ENCODE data around the gene CEP350. TPM values are rescaled to one million over a fixed set of nuclear protein-coding genes. Genes with fewer than 3 reads are reported as not detected.

CEP350 gene
- total RNA-seq, 1 experiment from 2014 or later, result 27.6 TPM

DNA sequence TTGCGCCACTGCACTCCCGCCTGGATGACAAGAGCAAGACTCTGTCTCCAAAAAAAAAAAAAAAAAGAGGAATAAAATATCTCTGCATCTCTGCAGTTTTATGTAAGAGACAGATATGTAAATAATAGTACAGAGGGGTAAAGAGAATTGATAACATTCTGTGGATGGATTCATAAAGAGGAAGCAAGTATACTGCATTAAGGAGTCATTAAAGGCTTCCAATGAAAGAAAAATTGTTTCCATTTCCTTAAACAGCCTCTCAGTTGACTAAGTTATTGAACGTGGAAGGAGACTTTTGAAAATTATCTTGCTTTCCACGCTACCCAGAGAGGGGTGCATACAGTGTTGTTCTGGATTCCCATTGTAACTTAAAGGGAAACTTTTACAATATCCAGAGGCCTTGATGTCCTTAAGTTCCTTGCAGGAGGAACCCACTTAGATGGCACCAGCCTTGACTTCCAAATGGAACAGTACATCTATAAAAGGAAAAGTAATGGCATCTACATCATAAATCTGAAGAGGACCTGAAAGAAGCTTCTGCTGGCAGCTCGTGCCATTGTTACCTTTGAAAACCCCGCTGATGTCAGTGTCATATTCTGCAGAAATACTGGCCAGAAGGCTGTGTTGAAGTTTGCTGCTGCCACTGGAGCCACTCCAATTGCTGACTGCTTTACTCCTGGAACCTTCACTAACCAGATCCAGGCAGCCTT is 13.8 kb downstream of the CEP350 start:
- H2AFZ ChIP-seq (ENCODE audit: low read depth, low read length, poor library complexity, severe bottlenecking), result no peak overlapping the region
- no peak overlapping the region for H3K4me2 ChIP-seq (ENCODE audit: low read length)
- POLR2A ChIA-PET, result no interaction called here
- H3K9ac ChIP-seq (ENCODE audit: low read length), result no peak overlapping the region
- no TSS peak for BruUV-seq (replicated peaks)
- H3K27ac ChIP-seq (ENCODE audit: low read depth, low read length), result no peak overlapping the region
- no peaks in the 10 kb centered on the region for H3K36me3 ChIP-seq (ENCODE audit: control insufficient read depth in 1 of 2, insufficient read depth in 2 of 2, low read length in 2 of 2)
- no peaks in the 10 kb centered on the region for H3K4me1 ChIP-seq (ENCODE audit: control insufficient read depth in 1 of 2, insufficient read depth in 2 of 2, low read length in 2 of 2)
- intact Hi-C loops (cut with micrococcal nuclease), result no loop called here
- H3K27me3 ChIP-seq (ENCODE audit: insufficient read depth, low read length), result no peaks in the 10 kb centered on the region
- H3K9me2 ChIP-seq (ENCODE audit: insufficient read depth), result no peaks in the 10 kb centered on the region
- H4K20me1 ChIP-seq (ENCODE audit: insufficient read depth), result no peaks in the 10 kb centered on the region
- TF ChIP-seq FOSL1 (IDR thresholded peaks at IDR 0.05; ENCODE audit: low read depth) (no peak), JUND (IDR thresholded peaks at IDR 0.05) (no peak), ZNF274 (IDR thresholded peaks at IDR 0.05; ENCODE audit: low read depth, low read length) (no peak), EZH2phosphoT487 (IDR thresholded peaks at IDR 0.05; ENCODE audit: borderline replicate concordance) (no peak), TCF7L2 (IDR thresholded peaks at IDR 0.05; ENCODE audit: borderline replicate concordance, extremely low read depth, insufficient read depth, insufficient read length) (no peak), ELF1 (IDR thresholded peaks at IDR 0.05; ENCODE audit: borderline replicate concordance, low read depth) (no peak), CEBPB (IDR thresholded peaks at IDR 0.05; ENCODE audit: low read depth) (no peak), RAD21 (IDR thresholded peaks at IDR 0.05; ENCODE audit: low read depth) (no peak), YY1 (IDR thresholded peaks at IDR 0.05; ENCODE audit: extremely low read depth, insufficient replicate concordance, low read depth, low read length) (no peak), POLR2A (IDR thresholded peaks at IDR 0.05; ENCODE audit: borderline replicate concordance, extremely low read depth, insufficient read depth, insufficient read length) (no peak)
- TF ChIP-seq, protein P1, sequence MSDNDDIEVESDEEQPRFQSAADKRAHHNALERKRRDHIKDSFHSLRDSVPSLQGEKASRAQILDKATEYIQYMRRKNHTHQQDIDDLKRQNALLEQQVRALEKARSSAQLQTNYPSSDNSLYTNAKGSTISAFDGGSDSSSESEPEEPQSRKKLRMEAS (IDR thresholded peaks at IDR 0.05), result no peak
- TF ChIP-seq, protein P2, sequence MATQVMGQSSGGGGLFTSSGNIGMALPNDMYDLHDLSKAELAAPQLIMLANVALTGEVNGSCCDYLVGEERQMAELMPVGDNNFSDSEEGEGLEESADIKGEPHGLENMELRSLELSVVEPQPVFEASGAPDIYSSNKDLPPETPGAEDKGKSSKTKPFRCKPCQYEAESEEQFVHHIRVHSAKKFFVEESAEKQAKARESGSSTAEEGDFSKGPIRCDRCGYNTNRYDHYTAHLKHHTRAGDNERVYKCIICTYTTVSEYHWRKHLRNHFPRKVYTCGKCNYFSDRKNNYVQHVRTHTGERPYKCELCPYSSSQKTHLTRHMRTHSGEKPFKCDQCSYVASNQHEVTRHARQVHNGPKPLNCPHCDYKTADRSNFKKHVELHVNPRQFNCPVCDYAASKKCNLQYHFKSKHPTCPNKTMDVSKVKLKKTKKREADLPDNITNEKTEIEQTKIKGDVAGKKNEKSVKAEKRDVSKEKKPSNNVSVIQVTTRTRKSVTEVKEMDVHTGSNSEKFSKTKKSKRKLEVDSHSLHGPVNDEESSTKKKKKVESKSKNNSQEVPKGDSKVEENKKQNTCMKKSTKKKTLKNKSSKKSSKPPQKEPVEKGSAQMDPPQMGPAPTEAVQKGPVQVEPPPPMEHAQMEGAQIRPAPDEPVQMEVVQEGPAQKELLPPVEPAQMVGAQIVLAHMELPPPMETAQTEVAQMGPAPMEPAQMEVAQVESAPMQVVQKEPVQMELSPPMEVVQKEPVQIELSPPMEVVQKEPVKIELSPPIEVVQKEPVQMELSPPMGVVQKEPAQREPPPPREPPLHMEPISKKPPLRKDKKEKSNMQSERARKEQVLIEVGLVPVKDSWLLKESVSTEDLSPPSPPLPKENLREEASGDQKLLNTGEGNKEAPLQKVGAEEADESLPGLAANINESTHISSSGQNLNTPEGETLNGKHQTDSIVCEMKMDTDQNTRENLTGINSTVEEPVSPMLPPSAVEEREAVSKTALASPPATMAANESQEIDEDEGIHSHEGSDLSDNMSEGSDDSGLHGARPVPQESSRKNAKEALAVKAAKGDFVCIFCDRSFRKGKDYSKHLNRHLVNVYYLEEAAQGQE (IDR thresholded peaks at IDR 0.05; ENCODE audit: low read depth), result no peak
- RAD21 ChIA-PET (ENCODE audit: low non-redundant PET in 1 of 2, low total read pairs in 2 of 2, uncharacterized antibody in 2 of 2, unreplicated experiment in 2 of 2), result no interaction called here
- no peak for DNase-seq (ENCODE audit: low read depth, low spot score)
- no peak for ATAC-seq
- peaks cover 86% of the 10 kb centered on the region for H3K79me2 ChIP-seq (ENCODE audit: insufficient read depth, low read length)
- no peaks in the 10 kb centered on the region; a peak in 1 of 4 replicates for H3K9me3 ChIP-seq (ENCODE audit: control insufficient read depth in 1 of 2, insufficient read depth in 1 of 2, low read depth in 1 of 2, low read length in 2 of 2)
- CTCF ChIA-PET, result no interaction called here
- H3K4me3 ChIP-seq (replicated peaks in 1 of 2; ENCODE audit: low read depth in 1 of 2, low read length in 2 of 2), result no peak overlapping the region

All from HCT116 (cell line).